ENCODE data around the gene TARS1.
"Not testable (repeated sequence)": the region's sequence is repeated elsewhere in the genome, so short reads cannot be mapped to it uniquely, and the experiment has no call there.

The TARS1 gene

GRCh38 chr5:33504570-33504969 lies 63.8 kb downstream of the TARS1 start:
- no peak overlapping the region for H3K4me3 ChIP-seq (IDR thresholded peaks at IDR 0.05; ENCODE audit: insufficient read depth, low read depth, low read length)
- TF ChIP-seq CTCF (conservative IDR thresholded peaks at IDR 0.05; ENCODE audit: low read depth, low read length), result no peak
- H3K36me3 ChIP-seq (ENCODE audit: insufficient read depth), result no peaks in the 10 kb centered on the region
- no peak overlapping the region for H3K4me2 ChIP-seq
- H3K9ac ChIP-seq, result no peak overlapping the region
- H3K4me1 ChIP-seq (ENCODE audit: low read depth, poor library complexity, severe bottlenecking), result no peaks in the 10 kb centered on the region
- H4K20me1 ChIP-seq (ENCODE audit: insufficient read depth), result no peaks in the 10 kb centered on the region
- no peak overlapping the region for H2AFZ ChIP-seq (ENCODE audit: low read depth)
- no peak overlapping the region for H3K27ac ChIP-seq
- H3K27me3 ChIP-seq (ENCODE audit: insufficient read depth, low read depth), result no peaks in the 10 kb centered on the region
- no peaks in the 10 kb centered on the region for H3K79me2 ChIP-seq (ENCODE audit: insufficient read depth, low read depth)

GRCh38 chr5:33507426-33507825 lies 66.7 kb downstream of the TARS1 start:
- H3K27me3 ChIP-seq (ENCODE audit: insufficient read depth, low read depth), result no peaks in the 10 kb centered on the region
- H3K4me3 ChIP-seq (IDR thresholded peaks at IDR 0.05; ENCODE audit: insufficient read depth, low read depth, low read length), result no peak overlapping the region
- no peaks in the 10 kb centered on the region for H3K36me3 ChIP-seq (ENCODE audit: insufficient read depth)
- H3K4me2 ChIP-seq, result no peak overlapping the region
- no peaks in the 10 kb centered on the region for H3K79me2 ChIP-seq (ENCODE audit: insufficient read depth, low read depth)
- no peak overlapping the region for H3K9ac ChIP-seq
- H2AFZ ChIP-seq (ENCODE audit: low read depth), result no peak overlapping the region
- H3K27ac ChIP-seq, result no peak overlapping the region
- TF ChIP-seq CTCF (conservative IDR thresholded peaks at IDR 0.05; ENCODE audit: low read depth, low read length), result no peak
- no peaks in the 10 kb centered on the region for H3K4me1 ChIP-seq (ENCODE audit: low read depth, poor library complexity, severe bottlenecking)
- H4K20me1 ChIP-seq (ENCODE audit: insufficient read depth), result no peaks in the 10 kb centered on the region

- no peak for TF ChIP-seq CTCF (conservative IDR thresholded peaks at IDR 0.05; ENCODE audit: low read depth, low read length)
- no peaks in the 10 kb centered on the region for H3K79me2 ChIP-seq (ENCODE audit: insufficient read depth, low read depth)
- no peaks in the 10 kb centered on the region for H4K20me1 ChIP-seq (ENCODE audit: insufficient read depth)
- H3K27ac ChIP-seq, result no peak overlapping the region
- no peak overlapping the region for H3K4me3 ChIP-seq (IDR thresholded peaks at IDR 0.05; ENCODE audit: insufficient read depth, low read depth, low read length)
- H2AFZ ChIP-seq (ENCODE audit: low read depth), result no peak overlapping the region
- H3K4me2 ChIP-seq, result no peak overlapping the region
- no peak overlapping the region for H3K9ac ChIP-seq
- no peaks in the 10 kb centered on the region for H3K4me1 ChIP-seq (ENCODE audit: low read depth, poor library complexity, severe bottlenecking)
- no peaks in the 10 kb centered on the region for H3K27me3 ChIP-seq (ENCODE audit: insufficient read depth, low read depth)
- H3K36me3 ChIP-seq (ENCODE audit: insufficient read depth), result no peaks in the 10 kb centered on the region
Observed at GRCh38 chr5:33509036-33509435, 68.3 kb downstream of the TARS1 start.

- no peak overlapping the region for H3K9ac ChIP-seq
- no peak for TF ChIP-seq CTCF (conservative IDR thresholded peaks at IDR 0.05; ENCODE audit: low read depth, low read length)
- H3K27ac ChIP-seq, result no peak overlapping the region
- no peaks in the 10 kb centered on the region for H3K79me2 ChIP-seq (ENCODE audit: insufficient read depth, low read depth)
- no peak overlapping the region for H2AFZ ChIP-seq (ENCODE audit: low read depth)
- no peaks in the 10 kb centered on the region for H4K20me1 ChIP-seq (ENCODE audit: insufficient read depth)
- no peaks in the 10 kb centered on the region for H3K36me3 ChIP-seq (ENCODE audit: insufficient read depth)
- no peaks in the 10 kb centered on the region for H3K4me1 ChIP-seq (ENCODE audit: low read depth, poor library complexity, severe bottlenecking)
- no peaks in the 10 kb centered on the region for H3K27me3 ChIP-seq (ENCODE audit: insufficient read depth, low read depth)
- no peak overlapping the region for H3K4me3 ChIP-seq (IDR thresholded peaks at IDR 0.05; ENCODE audit: insufficient read depth, low read depth, low read length)
- no peak overlapping the region for H3K4me2 ChIP-seq
Observed at GRCh38 chr5:33513462-33514185, 72.9 kb downstream of the TARS1 start.

GRCh38 chr5:33515366-33515765 lies 74.6 kb downstream of the TARS1 start:
- H3K4me2 ChIP-seq; H4K20me1 ChIP-seq (ENCODE audit: insufficient read depth); H3K27ac ChIP-seq; H3K4me3 ChIP-seq (IDR thresholded peaks at IDR 0.05; ENCODE audit: insufficient read depth, low read depth, low read length); H3K27me3 ChIP-seq (ENCODE audit: insufficient read depth, low read depth); H3K36me3 ChIP-seq (ENCODE audit: insufficient read depth); H3K9ac ChIP-seq; H3K4me1 ChIP-seq (ENCODE audit: low read depth, poor library complexity, severe bottlenecking); H3K79me2 ChIP-seq (ENCODE audit: insufficient read depth, low read depth); H2AFZ ChIP-seq (ENCODE audit: low read depth): not testable (repeated sequence)

Data from KMS-11 (cell line).